ENCODE data around the gene ABCC9.
A peak's percentile ranks its signal among the peaks of the same experiment; 100 is the strongest.

ABCC9 gene

GRCh38 chr12:21940549-21941505 lies at the start of gene ABCC9:
Gene ABCC9 (minus strand): TSS chr12:21941426. CDS start chr12:21936674, 4,752 bp downstream.
- DNase-seq: peak in 2 of 3 donors; percentile 5 to 8

GRCh38 chr12:21989819-21990412 lies 48.7 kb upstream of the ABCC9 start:
- DNase-seq: peak; percentile 6 to 25 (median 18)

DNA sequence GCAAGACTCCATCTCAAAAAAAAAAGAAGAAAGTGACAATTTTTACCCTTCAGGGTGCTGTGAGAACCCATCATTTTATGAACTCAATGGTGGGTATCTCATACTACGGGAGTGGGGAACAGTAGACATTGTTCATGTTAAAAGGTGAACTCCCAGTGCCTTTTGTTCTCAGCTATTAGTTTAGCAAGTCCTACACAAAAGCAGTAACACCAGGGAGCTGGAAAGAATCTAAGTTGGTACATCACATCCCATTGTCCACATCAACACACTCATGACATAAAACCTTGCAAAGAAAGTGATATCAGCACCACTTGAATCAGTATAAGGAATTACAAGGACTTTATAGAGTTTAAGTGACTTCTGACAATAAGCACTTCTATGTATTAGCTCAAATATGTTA lies 47.4 kb upstream of the ABCC9 start:
- DNase-seq: no peak

DNA sequence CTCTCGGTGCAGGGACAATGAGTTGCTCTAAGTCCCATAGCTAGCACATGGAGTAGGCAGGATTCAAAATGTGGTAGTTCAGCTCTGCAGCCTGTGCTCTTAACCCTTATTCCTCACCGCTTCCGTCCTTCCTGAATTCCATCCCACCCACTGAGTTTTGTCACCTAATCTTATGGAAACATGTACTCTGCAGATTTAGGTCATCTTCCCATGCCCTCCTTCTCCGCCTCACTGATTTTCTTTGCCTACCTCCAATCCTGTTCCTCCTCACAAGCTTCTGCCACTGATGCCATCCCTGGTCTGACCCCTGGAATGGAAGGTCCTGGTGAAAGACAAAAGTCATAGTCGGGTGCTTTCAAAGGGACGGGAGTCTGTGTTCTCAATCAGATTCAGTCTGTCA lies 46.5 kb upstream of the ABCC9 start:
- no peak for DNase-seq

DNA sequence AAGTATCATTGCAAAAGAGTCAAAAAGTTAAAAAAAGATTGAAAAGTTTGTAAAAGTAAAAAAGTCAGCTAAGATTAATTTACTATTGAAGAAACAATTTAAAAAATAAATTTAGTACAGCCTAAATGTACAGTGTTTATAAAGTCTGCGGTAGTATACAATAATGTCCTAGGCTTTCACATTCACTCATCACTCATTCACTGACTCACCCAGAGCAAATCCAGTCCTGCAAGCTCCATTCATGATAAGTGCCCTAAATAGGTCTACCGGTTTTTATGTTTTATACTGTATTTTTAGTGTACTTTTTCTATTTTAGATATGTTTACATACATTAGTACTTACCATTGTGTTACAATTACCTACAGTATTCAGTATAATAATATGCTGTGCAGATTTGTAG lies 43.9 kb upstream of the ABCC9 start:
- DNase-seq: no peak

DNA sequence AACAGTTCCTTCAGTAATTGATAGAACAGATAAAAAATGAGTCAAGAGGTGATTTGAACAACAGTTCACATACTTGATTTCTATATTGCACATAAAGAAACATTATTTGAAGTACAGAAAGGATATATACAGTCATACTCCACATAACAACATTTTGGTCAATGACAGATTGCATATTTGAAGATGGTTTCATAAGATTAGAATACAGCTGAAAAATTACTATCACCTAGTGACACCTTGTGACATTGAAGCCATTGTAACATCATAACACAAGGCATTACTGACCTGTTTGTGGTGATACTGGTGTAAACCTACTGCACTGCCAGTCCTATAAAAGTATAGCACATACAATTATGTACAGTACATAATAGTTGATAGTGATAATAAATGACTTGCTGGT lies 43.1 kb upstream of the ABCC9 start:
- DNase-seq: no peak

DNA sequence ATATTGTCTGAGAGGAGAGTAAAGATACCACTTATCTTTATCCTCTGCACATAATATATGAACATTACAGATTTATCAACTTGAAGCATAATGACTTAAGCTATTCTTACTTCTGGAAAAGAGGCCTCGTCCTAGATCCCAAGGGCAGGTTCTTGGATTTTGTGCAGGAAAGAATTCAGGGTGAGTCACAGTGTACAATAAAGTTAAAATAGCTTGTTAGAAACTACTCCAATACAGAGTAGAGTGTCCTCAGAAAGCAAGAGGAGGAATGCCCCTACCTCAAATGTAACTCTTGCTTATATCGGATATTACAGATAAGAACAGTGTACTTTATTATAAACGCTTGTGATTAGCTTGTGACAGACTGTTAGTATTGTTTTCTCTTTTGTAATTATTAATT lies 41.9 kb upstream of the ABCC9 start:
- no peak for DNase-seq

DNA sequence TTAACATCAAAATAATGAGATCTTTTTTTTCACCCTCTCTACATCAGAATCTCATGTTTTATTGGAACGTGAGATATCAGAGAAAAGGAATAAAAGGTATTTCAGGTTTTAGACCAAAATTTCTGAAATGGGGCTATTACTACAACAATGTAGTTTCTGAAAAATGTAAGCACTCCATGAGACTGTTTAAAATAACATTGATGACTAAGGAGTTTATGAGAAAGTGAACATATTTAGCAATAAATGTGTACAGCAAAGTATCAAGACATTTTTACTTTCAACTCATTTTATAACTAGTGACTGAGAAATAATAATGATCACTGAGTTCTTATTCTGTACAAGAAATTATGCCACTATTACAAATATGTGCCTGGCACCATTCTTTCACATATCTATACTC lies 39.3 kb upstream of the ABCC9 start:
- DNase-seq: no peak

- no peak for DNase-seq
These were observed 34.1 kb upstream of the ABCC9 start for GRCh38 chr12:21975293-21975692.

- no peak for DNase-seq
These were observed 32.0 kb upstream of the ABCC9 start for GRCh38 chr12:21973221-21973620.

DNA sequence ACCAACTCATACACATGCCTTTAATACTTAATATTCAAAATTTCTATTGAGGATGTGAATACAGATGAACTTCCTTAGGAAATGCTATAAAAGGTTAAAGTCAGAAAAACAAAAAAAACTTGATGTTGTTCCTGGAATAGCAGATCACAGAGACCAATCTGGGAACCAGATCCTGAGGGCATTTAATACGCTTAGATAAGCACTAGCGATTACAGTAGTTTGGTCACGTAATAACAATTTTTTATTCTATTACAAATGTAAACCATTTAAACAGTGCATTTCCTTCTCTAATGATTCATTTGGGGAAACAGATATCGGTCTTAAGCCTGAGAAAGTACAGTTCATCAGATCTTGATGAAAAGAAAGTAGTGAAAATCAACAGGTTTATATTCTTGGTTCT lies 30.8 kb upstream of the ABCC9 start:
- no peak for DNase-seq

- DNase-seq: no peak
These were observed 30.1 kb upstream of the ABCC9 start for GRCh38 chr12:21971344-21971743.

GRCh38 chr12:21962821-21963220 lies 21.6 kb upstream of the ABCC9 start:
- no peak for DNase-seq

- DNase-seq: no peak
These were observed 21.0 kb upstream of the ABCC9 start for GRCh38 chr12:21962236-21962635.

DNA sequence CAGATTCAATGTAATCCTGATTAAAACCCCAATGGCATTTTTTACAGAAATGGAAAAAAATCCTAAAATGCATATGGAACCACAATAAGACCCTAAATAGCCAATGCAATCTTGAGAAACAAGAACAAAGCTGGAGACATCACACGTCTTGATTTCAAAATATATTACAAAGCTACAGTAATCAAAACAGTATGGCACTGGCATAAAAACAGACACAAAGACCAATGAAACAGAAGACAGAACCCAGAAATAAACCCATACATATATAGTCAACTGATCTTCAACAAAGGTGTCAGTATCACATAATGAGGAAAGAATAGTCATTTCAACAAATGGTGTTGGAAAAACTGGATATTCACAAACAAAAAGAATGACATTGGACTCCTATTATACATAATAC lies 9.4 kb upstream of the ABCC9 start:
- DNase-seq: no peak

GRCh38 chr12:21949036-21949435 lies 7.8 kb upstream of the ABCC9 start:
- no peak for DNase-seq

DNA sequence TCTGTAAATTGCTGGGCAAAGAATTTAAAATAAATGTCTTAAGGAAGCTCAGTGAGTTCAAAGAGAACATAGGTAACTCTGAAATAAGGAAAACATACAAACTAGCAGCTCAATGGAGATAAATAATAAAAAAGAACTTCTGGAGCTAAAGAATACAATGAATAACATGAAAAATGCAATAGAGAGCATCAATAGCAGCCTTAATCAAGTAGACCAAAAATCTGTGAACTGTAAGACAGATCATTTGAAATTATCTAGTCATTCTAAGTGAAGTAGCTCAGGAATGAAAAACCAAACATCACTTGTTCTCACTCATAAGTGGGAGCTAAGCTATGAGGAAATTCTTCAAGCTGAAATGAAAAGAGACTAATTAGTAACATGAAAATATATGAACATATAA lies 5.8 kb upstream of the ABCC9 start:
- DNase-seq: no peak

GRCh38 chr12:21945002-21945401 lies 3.8 kb upstream of the ABCC9 start:
- no peak for DNase-seq

GRCh38 chr12:21942377-21942703 lies 1.1 kb upstream of the ABCC9 start:
- DNase-seq: no peak

DNA sequence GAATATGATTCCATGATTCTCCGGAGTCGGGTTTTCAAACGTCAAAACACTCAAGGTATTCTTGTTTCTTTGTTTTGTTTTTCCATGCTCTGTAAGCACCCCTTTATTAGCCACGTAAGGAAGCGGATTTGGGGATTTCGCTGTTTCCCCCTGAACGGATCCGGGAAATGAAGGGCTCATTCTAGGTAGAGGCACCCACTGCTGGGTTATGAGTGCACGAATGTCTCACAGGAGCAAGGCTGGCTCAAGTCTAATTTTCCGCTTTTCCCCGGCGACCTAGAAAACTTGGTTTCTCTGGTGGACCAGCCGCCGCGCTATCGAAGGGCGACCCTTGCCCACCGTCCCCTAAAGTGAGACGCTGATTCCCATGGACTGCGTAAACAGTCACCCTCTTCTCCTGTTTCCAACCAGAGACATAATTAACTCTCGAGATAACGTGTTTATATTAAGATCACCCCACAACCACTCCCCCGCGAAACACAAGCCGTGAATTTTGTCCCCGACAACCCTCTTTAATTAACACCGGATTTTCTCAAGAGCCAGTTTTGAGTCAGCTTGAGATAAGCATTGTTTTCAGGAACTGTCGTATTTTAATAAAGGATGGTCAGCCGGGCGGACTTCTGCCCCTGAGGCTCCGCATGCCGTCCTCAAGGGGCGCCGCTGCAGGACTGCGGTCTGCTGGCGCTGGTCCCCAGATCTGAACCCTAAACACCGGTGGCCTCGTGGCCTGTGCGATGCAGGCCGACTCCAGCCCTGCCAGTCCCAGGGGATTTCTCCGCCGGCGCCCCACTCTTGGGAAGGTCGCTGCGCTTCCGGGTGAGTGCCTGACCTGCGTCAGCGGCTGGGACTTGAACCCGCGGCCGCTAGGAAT lies 515 bp upstream of the ABCC9 start:
- no peak for DNase-seq

DNA sequence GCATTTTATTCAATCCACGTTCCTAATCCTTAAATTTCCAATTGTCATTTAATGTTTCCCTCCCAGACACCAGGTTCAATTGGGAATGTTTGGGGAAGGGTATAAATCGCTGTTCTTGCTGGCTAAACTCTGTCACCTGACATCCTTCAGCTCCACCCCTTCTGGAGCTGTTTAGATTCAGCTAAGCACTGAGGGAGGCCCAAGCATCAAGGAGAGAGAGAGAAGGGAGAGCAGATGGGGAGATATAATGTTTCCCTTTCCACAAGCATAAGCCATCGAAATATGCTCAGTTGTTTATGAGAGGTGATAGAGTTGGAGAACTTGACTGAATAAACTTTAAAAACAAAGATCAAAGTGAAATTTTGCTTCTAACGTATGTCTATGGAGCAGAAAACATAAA lies 1.8 kb downstream of the ABCC9 start:
- no peak for DNase-seq

GRCh38 chr12:21938879-21939278 lies 2.3 kb downstream of the ABCC9 start:
- DNase-seq: no peak

DNA sequence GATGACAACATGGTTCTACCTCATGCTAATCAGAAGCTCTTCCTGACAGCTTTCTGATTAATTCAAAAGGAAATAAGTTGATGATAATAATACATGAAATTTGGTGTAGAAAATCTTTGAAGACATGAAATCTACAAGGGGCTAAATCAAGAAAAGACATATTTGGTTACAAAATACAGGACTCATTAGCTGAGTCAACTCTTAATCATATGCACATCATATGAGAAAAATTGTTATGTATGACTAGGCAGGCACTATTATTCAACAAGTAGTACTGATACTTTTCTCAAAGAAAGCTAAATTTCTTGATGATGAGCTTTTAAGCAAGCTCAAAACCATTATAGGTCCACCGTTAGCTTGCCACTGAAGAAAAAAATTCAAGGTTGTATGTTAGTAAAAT lies 7.1 kb downstream of the ABCC9 start:
- DNase-seq: no peak

- no peak for DNase-seq
These were observed 7.6 kb downstream of the ABCC9 start for GRCh38 chr12:21933656-21934055.
